Measurements from ENCODE around the gene HSD17B12. TPM values are rescaled to one million over a fixed set of nuclear protein-coding genes. Genes with fewer than 3 reads are reported as not detected.

Gene HSD17B12
- total and polyA plus RNA-seq, 2 experiments from 2014 or later, result 83.2 to 137 TPM

GRCh38 chr11:43818220-43818619 is 137.7 kb downstream of the HSD17B12 start:
- no peaks in the 10 kb centered on the region for H3K9me3 ChIP-seq (ENCODE audit: low read depth)
- H4K20me1 ChIP-seq (ENCODE audit: insufficient read depth, poor library complexity, severe bottlenecking), result no peaks in the 10 kb centered on the region
- no peaks in the 10 kb centered on the region for H3K4me1 ChIP-seq (ENCODE audit: insufficient read depth)
- TF ChIP-seq EZH2phosphoT487 (IDR thresholded peaks at IDR 0.05; ENCODE audit: low read depth, severe bottlenecking, unreplicated experiment), result no peak
- TF ChIP-seq CTCF (IDR thresholded peaks at IDR 0.05; ENCODE audit: poor library complexity), result no peak
- no peak for TF ChIP-seq EZH2 (IDR thresholded peaks at IDR 0.05; ENCODE audit: borderline replicate concordance)
- no peak for DNase-seq (ENCODE audit: low spot score)
- no peak overlapping the region for H3K27ac ChIP-seq
- H3K27me3 ChIP-seq, result no peaks in the 10 kb centered on the region
- H3K36me3 ChIP-seq (replicated peaks; ENCODE audit: insufficient read depth, low read depth), result no peaks in the 10 kb centered on the region
- no peak overlapping the region for H2AFZ ChIP-seq
- H3K9me2 ChIP-seq (replicated peaks; ENCODE audit: insufficient read depth), result no peaks in the 10 kb centered on the region
- no peak overlapping the region for H3K4me2 ChIP-seq
- 97% methylated on average over 1 of the region's 1 CpG for WGBS (ENCODE audit: low lambda C conversion rate, missing lambda C conversion rate)
- no peaks in the 10 kb centered on the region for H3K79me2 ChIP-seq
- H3K4me3 ChIP-seq, result no peak overlapping the region

GRCh38 chr11:43819926-43820325 is 139.4 kb downstream of the HSD17B12 start:
- H3K9me3 ChIP-seq (ENCODE audit: low read depth), result no peaks in the 10 kb centered on the region
- 86% methylated on average over 2 of the region's 2 CpGs for WGBS (ENCODE audit: low lambda C conversion rate, missing lambda C conversion rate)
- H3K36me3 ChIP-seq (replicated peaks; ENCODE audit: insufficient read depth, low read depth), result no peaks in the 10 kb centered on the region
- TF ChIP-seq EZH2 (IDR thresholded peaks at IDR 0.05; ENCODE audit: borderline replicate concordance), result no peak
- TF ChIP-seq EZH2phosphoT487 (IDR thresholded peaks at IDR 0.05; ENCODE audit: low read depth, severe bottlenecking, unreplicated experiment), result no peak
- TF ChIP-seq CTCF (IDR thresholded peaks at IDR 0.05; ENCODE audit: poor library complexity), result no peak
- H3K4me2 ChIP-seq, result no peak overlapping the region
- H3K4me1 ChIP-seq (ENCODE audit: insufficient read depth), result no peaks in the 10 kb centered on the region
- DNase-seq (ENCODE audit: low spot score), result no peak
- no peaks in the 10 kb centered on the region for H3K27me3 ChIP-seq
- H4K20me1 ChIP-seq (ENCODE audit: insufficient read depth, poor library complexity, severe bottlenecking), result no peaks in the 10 kb centered on the region
- H3K79me2 ChIP-seq, result no peaks in the 10 kb centered on the region
- no peak overlapping the region for H2AFZ ChIP-seq
- H3K27ac ChIP-seq, result no peak overlapping the region
- H3K9me2 ChIP-seq (replicated peaks; ENCODE audit: insufficient read depth), result no peaks in the 10 kb centered on the region
- no peak overlapping the region for H3K4me3 ChIP-seq

GRCh38 chr11:43823316-43823715 is 142.8 kb downstream of the HSD17B12 start:
- no peaks in the 10 kb centered on the region for H3K9me3 ChIP-seq (ENCODE audit: low read depth)
- no peak overlapping the region for H2AFZ ChIP-seq
- DNase-seq (ENCODE audit: low spot score), result no peak
- no peaks in the 10 kb centered on the region for H3K27me3 ChIP-seq
- TF ChIP-seq EZH2 (IDR thresholded peaks at IDR 0.05; ENCODE audit: borderline replicate concordance), result no peak
- TF ChIP-seq CTCF (IDR thresholded peaks at IDR 0.05; ENCODE audit: poor library complexity), result no peak
- no peak for TF ChIP-seq EZH2phosphoT487 (IDR thresholded peaks at IDR 0.05; ENCODE audit: low read depth, severe bottlenecking, unreplicated experiment)
- 97% methylated on average over 6 of the region's 6 CpGs for WGBS (ENCODE audit: low lambda C conversion rate, missing lambda C conversion rate)
- no peaks in the 10 kb centered on the region for H4K20me1 ChIP-seq (ENCODE audit: insufficient read depth, poor library complexity, severe bottlenecking)
- H3K27ac ChIP-seq, result no peak overlapping the region
- H3K4me2 ChIP-seq, result no peak overlapping the region
- H3K4me3 ChIP-seq, result no peak overlapping the region
- H3K9me2 ChIP-seq (replicated peaks; ENCODE audit: insufficient read depth), result no peaks in the 10 kb centered on the region
- no peaks in the 10 kb centered on the region for H3K79me2 ChIP-seq
- H3K4me1 ChIP-seq (ENCODE audit: insufficient read depth), result no peaks in the 10 kb centered on the region
- no peaks in the 10 kb centered on the region for H3K36me3 ChIP-seq (replicated peaks; ENCODE audit: insufficient read depth, low read depth)

- no peak for TF ChIP-seq EZH2 (IDR thresholded peaks at IDR 0.05; ENCODE audit: borderline replicate concordance)
- no peak for TF ChIP-seq EZH2phosphoT487 (IDR thresholded peaks at IDR 0.05; ENCODE audit: low read depth, severe bottlenecking, unreplicated experiment)
- no peak for TF ChIP-seq CTCF (IDR thresholded peaks at IDR 0.05; ENCODE audit: poor library complexity)
- Histone ChIP-seq H3K9me2 (replicated peaks; ENCODE audit: insufficient read depth) (no peaks in the 10 kb centered on the region), H4K20me1 (ENCODE audit: insufficient read depth, poor library complexity, severe bottlenecking) (no peaks in the 10 kb centered on the region), H3K4me2 (no peak overlapping the region), H3K36me3 (replicated peaks; ENCODE audit: insufficient read depth, low read depth) (no peaks in the 10 kb centered on the region), H2AFZ (no peak overlapping the region), H3K79me2 (no peaks in the 10 kb centered on the region), H3K27ac (no peak overlapping the region), H3K4me1 (ENCODE audit: insufficient read depth) (no peaks in the 10 kb centered on the region), H3K27me3 (no peaks in the 10 kb centered on the region), H3K4me3 (no peak overlapping the region), H3K9me3 (ENCODE audit: low read depth) (no peaks in the 10 kb centered on the region)
- WGBS (ENCODE audit: low lambda C conversion rate, missing lambda C conversion rate), result 97% methylated on average over 5 of the region's 5 CpGs
- DNase-seq (ENCODE audit: low spot score), result no peak
These were observed 143.3 kb downstream of the HSD17B12 start for GRCh38 chr11:43823851-43824250.
